ENCODE results near the gene MAMDC4.
"Not testable (repeated sequence)": the region's sequence is repeated elsewhere in the genome, so short reads cannot be mapped to it uniquely, and the experiment has no call there.

Gene MAMDC4

DNA sequence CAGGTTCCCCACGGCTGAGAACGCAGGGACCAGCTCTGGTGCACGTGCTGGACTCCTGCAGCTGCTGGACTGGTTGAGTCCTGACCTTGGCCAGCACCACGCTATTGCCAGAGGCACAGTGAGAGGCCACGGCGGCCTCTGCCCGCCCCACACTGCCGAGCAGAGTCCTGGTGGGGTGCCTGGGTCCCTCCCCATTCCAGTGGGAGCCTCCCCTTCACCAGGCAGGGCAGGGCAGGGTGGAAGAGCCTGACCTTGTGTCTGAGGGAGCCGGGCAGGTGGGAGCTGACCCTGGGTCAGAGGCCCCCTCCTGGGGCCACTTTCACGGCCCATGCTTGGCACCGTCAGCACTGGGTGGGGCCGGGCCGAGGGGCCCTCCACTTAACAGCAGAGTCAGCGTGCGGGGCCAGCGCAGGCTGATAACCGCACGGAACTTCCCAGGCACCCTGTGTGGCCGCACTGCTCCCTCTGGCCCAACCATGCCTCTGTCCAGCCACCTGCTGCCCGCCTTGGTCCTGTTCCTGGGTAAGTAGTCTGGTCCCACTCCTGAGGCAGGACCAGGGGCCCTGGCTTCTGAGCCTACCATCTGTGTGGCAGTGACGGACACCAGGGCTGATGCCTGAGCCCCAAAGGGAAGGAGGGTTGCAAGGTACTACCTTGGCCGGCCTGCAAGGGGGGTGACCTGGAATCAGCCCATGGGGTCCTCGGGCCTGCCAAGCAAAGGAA is at the start of gene MAMDC4:
MAMDC4 (plus strand) TSS at position 406 of the 723 bp plus-strand sequence; CDS start at position 477, 71 bp downstream.
- DNase-seq (ENCODE audit: low read depth, low spot score): no peak
- no peaks in the 10 kb centered on the region; the same call in 1 of the 2 replicates for H3K36me3 ChIP-seq (ENCODE audit: control insufficient read depth, insufficient read depth, low read length)

DNA sequence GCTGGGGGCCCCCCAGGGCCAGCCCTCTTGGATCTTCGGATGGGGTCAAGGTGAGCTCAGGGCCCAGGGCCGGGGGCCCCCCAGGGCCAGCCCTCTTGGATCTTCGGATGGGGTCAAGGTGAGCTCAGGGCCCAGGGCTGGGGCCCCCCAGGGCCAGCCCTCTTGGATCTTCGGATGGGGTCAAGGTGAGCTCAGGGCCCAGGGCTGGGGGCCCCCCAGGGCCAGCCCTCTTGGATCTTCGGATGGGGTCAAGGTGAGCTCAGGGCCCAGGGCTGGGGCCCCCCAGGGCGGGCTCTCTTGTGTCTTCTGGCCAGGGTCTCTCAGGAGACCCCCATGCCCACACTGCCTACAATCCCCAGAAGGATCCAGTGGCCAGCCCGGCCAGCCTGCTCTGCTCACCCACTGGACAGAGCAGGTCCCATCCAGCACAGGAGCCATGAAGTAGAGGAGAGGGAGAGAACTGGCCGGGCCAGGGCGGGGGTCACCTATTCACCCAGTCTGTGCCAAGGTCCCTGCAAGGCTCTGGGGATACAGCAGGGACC is 49.1 kb upstream of the MAMDC4 start:
- not testable (repeated sequence) for H3K9me3 ChIP-seq (ENCODE audit: control insufficient read depth, insufficient read depth, low read length); H3K27me3 ChIP-seq (ENCODE audit: control insufficient read depth, insufficient read depth, low read length); H3K4me3 ChIP-seq (ENCODE audit: low read length); H3K4me1 ChIP-seq (ENCODE audit: control insufficient read depth, insufficient read depth, low read length); H3K36me3 ChIP-seq (ENCODE audit: control insufficient read depth, insufficient read depth, low read length); H3K27ac ChIP-seq (ENCODE audit: low read length); DNase-seq (ENCODE audit: low read depth, low spot score)
- no CpG with 5 or more reads among the region's 9 CpGs for WGBS (ENCODE audit: insufficient coverage, insufficient read length)

More for the DNA sequence above, at the start of gene MAMDC4:
- no peak within 1 kb of the TSS for H3K27ac ChIP-seq (ENCODE audit: low read length)
- peaks cover 4% of the 10 kb centered on the region; the same call in 1 of the 2 replicates for H3K4me1 ChIP-seq (ENCODE audit: control insufficient read depth, insufficient read depth, low read length)
- no CpG with 5 or more reads among the region's 23 CpGs for WGBS (ENCODE audit: insufficient coverage, insufficient read length)
- no peaks in the 10 kb centered on the region for H3K9me3 ChIP-seq (ENCODE audit: control insufficient read depth, insufficient read depth, low read length)
- H3K4me3 ChIP-seq (ENCODE audit: low read length): no peak within 1 kb of the TSS
- H3K27me3 ChIP-seq (ENCODE audit: control insufficient read depth, insufficient read depth, low read length): no peaks in the 10 kb centered on the region

DNA sequence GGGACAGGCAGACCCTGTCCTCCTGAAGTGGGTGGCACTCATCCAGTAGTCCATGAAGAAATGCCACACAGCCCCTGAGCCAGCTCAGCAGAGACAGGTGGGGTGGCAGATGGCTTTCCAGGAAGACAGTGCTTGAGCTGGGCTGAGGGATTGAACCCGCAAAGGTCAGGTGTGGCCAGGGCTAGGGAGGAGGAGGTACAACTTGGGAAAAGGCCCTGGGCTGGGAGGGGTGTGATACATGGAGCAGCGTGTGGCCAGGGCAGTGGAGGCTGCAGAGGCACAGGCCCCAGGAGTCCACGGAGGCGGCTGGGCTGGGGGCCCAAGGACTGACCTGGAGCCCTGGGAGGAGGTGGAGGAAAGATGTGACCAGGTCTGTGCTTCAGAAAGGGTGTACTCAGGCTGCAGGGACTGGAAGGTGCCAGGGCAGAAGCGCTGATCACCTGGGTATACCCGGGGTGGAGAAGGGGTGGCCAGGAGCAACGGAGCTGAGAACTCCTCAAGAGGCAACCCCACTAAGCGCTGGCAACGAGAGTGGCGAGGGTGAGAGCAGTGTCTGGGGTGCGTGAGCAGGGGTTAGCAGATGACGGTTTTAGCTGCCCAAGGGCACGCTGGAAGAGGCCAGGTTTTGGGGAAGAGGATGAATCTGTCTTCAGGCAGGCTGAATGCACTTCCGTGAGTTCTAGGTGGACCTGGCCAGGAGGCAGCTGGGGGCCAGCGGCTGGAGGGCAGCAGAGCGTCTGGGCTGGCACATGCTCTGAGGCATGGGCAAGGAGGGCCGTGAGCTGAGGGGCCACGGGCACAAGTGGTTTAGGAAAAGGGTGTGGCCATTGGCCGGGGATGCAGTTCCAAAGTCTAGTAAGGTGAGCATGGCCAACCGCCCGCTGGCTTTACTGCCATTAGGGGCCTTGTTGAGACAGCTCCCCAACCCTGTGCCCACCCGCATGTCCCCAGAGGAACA is 48.3 kb upstream of the MAMDC4 start:
- WGBS (ENCODE audit: insufficient coverage, insufficient read length): no CpG with 5 or more reads among the region's 22 CpGs
- no peak overlapping the region for H3K27ac ChIP-seq (ENCODE audit: low read length)

DNA sequence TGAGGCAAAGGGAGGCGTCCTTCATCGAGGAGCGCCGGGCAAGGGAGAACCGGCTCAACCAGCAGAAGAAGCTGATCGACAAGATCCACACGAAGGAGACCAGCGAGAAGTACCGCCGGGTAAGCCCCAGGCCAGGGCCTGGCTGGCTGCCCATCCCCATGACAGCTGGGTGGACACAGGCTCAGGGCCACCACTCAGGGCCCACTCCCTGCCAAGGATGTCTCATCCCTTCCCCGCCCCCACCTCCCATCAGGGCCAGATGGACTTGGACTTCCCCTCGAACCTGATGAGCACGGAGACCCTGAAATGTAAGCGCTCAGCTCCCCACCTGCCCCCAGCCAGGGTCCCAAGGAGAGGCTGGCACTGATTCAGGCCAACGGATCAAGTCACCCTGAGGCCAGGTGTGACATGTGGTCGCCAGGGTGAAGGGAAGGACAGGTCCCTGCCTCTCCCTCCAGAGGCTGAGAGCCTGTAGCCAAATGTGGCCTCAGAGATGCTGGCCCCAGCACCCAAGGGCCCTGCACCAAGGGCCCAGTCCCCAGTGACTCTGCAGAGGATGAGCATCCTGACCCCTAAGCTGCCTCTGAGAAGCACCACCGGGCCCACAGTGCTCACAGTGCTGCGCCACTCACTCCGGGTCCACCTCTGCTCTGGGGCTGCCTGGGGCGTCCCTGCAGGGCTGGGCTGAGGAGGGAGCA is 47.5 kb upstream of the MAMDC4 start:
- H3K4me1 ChIP-seq (ENCODE audit: control insufficient read depth, insufficient read depth, low read length): peaks cover 5% of the 10 kb centered on the region; the same call in 1 of the 2 replicates
- H3K27ac ChIP-seq (ENCODE audit: low read length): no peak overlapping the region

More for the DNA sequence above, 48.3 kb upstream of the MAMDC4 start:
- Histone ChIP-seq H3K4me1 (ENCODE audit: control insufficient read depth, insufficient read depth, low read length) (peaks cover 5% of the 10 kb centered on the region; the same call in 1 of the 2 replicates), H3K36me3 (ENCODE audit: control insufficient read depth, insufficient read depth, low read length) (no peaks in the 10 kb centered on the region), H3K27me3 (ENCODE audit: control insufficient read depth, insufficient read depth, low read length) (no peaks in the 10 kb centered on the region), H3K9me3 (ENCODE audit: control insufficient read depth, insufficient read depth, low read length) (no peaks in the 10 kb centered on the region), H3K4me3 (ENCODE audit: low read length) (no peak overlapping the region)
- no peak for DNase-seq (ENCODE audit: low read depth, low spot score)

DNA sequence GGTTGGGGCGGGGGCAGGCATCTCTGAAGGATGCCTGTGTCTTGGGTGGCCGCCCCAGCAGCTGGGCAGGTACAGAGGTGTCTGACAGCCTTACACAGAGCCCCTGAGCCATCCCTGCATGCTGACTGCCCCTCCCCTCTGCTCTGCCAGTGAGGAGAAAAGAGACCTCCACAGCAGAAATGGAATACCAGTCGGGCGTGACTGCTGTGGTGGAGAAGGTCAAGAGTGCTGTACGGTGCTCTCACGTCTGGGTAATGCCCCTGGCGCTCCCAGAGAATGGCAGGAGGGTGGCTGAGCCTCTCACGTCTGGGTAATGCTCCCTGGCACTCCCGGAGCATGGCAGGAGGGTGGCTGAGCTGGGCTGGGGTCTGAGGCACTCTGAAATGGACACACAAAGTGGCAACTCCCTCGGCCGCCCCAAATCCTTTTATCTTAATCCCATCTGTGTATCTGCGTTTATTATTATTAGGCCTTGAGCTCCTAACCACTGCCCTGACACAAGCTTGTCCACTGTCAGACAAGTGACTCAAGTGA is 46.9 kb upstream of the MAMDC4 start:
- WGBS (ENCODE audit: insufficient coverage, insufficient read length): no CpG with 5 or more reads among the region's 12 CpGs
- no peak for DNase-seq (ENCODE audit: low read depth, low spot score)
- Histone ChIP-seq H3K27ac (ENCODE audit: low read length) (no peak overlapping the region), H3K4me1 (ENCODE audit: control insufficient read depth, insufficient read depth, low read length) (peaks cover 5% of the 10 kb centered on the region; the same call in 1 of the 2 replicates), H3K9me3 (ENCODE audit: control insufficient read depth, insufficient read depth, low read length) (no peaks in the 10 kb centered on the region), H3K36me3 (ENCODE audit: control insufficient read depth, insufficient read depth, low read length) (peaks cover 2% of the 10 kb centered on the region; the same call in 1 of the 2 replicates), H3K4me3 (ENCODE audit: low read length) (no peak overlapping the region), H3K27me3 (ENCODE audit: control insufficient read depth, insufficient read depth, low read length) (no peaks in the 10 kb centered on the region)

More for the DNA sequence above, 47.5 kb upstream of the MAMDC4 start:
- DNase-seq (ENCODE audit: low read depth, low spot score): no peak
- Histone ChIP-seq H3K27me3 (ENCODE audit: control insufficient read depth, insufficient read depth, low read length) (no peaks in the 10 kb centered on the region), H3K4me3 (ENCODE audit: low read length) (no peak overlapping the region), H3K9me3 (ENCODE audit: control insufficient read depth, insufficient read depth, low read length) (no peaks in the 10 kb centered on the region), H3K36me3 (ENCODE audit: control insufficient read depth, insufficient read depth, low read length) (peaks cover 1% of the 10 kb centered on the region; the same call in 1 of the 2 replicates)
- no CpG with 5 or more reads among the region's 20 CpGs for WGBS (ENCODE audit: insufficient coverage, insufficient read length)

DNA sequence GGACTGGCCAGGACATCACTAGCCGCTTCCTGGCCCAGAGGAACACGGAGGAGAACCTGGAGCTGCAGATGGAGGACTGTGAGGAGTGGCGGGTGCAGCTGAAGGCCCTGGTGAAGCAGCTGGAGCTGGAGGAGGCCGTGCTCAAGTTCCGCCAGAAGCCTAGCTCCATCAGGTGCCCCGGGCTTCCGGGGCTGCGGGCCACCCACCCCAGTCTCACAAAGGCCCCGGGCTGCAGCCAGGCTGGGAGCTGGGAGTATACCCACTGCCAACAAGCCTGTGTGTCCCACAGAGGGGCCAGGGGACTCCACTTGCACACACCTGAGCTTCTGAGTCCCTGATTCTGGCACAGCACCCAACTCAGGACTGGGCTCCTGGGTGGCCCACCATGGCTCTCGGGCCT is 46.1 kb upstream of the MAMDC4 start:
- no peak for DNase-seq (ENCODE audit: low read depth, low spot score)
- Histone ChIP-seq H3K4me1 (ENCODE audit: control insufficient read depth, insufficient read depth, low read length) (peaks cover 5% of the 10 kb centered on the region; the same call in 1 of the 2 replicates), H3K4me3 (ENCODE audit: low read length) (no peak overlapping the region), H3K27me3 (ENCODE audit: control insufficient read depth, insufficient read depth, low read length) (no peaks in the 10 kb centered on the region), H3K9me3 (ENCODE audit: control insufficient read depth, insufficient read depth, low read length) (no peaks in the 10 kb centered on the region), H3K27ac (ENCODE audit: low read length) (no peak overlapping the region), H3K36me3 (ENCODE audit: control insufficient read depth, insufficient read depth, low read length) (peaks cover 2% of the 10 kb centered on the region; the same call in 1 of the 2 replicates)
- WGBS (ENCODE audit: insufficient coverage, insufficient read length): no CpG with 5 or more reads among the region's 10 CpGs

DNA sequence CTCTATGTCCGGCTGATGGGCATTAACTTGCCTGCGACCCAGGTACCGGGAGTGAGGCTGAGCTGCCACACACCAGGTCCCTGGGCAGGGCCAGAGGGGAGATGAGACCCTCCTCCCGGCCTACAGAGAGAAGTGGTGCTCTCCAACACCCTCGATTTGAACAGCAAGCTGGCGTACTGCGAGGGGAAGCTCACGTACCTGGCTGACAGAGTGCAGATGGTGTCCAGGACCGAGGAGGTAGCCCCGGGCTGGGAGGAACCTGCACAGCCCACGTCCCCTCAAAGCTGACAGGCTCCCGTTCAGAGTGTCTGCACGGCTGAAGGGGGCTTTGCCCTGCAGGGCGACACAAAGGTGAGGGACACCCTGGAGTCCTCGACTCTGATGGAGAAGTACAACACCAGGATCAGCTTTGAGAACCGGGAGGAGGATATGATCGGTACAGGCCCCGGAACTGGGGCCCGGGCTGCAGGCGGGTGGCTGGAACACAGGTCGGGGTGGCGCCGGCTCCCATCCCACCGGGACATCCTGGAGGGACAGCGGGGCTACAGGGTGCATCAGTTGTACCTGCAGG is 45.4 kb upstream of the MAMDC4 start:
- Histone ChIP-seq H3K36me3 (ENCODE audit: control insufficient read depth, insufficient read depth, low read length) (peaks cover 2% of the 10 kb centered on the region; the same call in 1 of the 2 replicates), H3K27ac (ENCODE audit: low read length) (no peak overlapping the region), H3K9me3 (ENCODE audit: control insufficient read depth, insufficient read depth, low read length) (no peaks in the 10 kb centered on the region), H3K27me3 (ENCODE audit: control insufficient read depth, insufficient read depth, low read length) (no peaks in the 10 kb centered on the region), H3K4me3 (ENCODE audit: low read length) (no peak overlapping the region; the same call in 1 of the 2 replicates), H3K4me1 (ENCODE audit: control insufficient read depth, insufficient read depth, low read length) (peaks cover 5% of the 10 kb centered on the region; the same call in 1 of the 2 replicates)
- WGBS (ENCODE audit: insufficient coverage, insufficient read length): no CpG with 5 or more reads among the region's 25 CpGs
- DNase-seq (ENCODE audit: low read depth, low spot score): no peak

DNA sequence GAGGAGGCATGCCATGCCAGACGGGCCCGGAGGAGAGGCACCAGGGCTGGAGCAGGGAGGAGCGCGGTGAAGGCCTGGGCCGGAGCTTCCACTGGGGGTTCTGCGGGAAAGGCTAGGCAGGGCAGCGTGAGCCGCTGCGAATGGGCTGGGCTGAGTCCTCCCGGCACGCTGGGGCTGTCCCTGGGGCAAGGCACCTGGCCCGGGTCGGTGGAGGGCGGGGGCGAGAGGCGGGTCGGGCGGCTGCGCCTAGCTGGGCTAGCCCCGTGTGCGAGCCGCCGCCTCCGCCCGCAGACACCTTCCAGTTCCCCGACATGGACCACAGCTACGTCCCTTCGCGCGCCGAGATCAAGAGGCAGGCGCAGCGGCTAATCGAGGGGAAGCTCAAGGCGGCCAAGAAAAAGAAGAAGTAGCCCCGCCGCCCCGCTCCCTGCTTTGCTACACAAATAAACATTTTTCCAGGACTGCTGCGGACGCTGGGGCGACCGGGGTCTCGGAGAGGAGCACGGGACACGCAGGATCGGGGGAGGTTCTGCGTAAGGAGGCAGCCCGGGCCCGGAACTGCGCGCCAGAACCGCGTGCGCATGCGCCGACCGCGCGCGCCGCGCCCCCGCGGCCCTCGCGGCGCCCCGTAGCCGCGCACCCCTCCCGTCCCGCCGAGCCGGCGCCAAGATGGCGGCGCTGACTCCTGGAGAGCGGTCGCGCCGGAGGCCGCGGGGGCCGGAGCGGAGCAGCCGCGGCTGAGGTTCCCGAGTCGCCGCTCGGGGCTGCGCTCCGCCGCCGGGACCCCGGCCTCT is 44.7 kb upstream of the MAMDC4 start, which contains the start of gene RABL6:
RABL6 (plus strand) TSS at position 668 of the 794 bp plus-strand sequence. CDS start 249 bp downstream, outside the sequence.
- Histone ChIP-seq H3K27me3 (ENCODE audit: control insufficient read depth, insufficient read depth, low read length) (no peaks in the 10 kb centered on the region), H3K9me3 (ENCODE audit: control insufficient read depth, insufficient read depth, low read length) (no peaks in the 10 kb centered on the region), H3K4me1 (ENCODE audit: control insufficient read depth, insufficient read depth, low read length) (peaks cover 5% of the 10 kb centered on the region; the same call in 1 of the 2 replicates), H3K36me3 (ENCODE audit: control insufficient read depth, insufficient read depth, low read length) (peaks cover 2% of the 10 kb centered on the region; the same call in 1 of the 2 replicates), H3K27ac (ENCODE audit: low read length) (no peak within 1 kb of the TSS), H3K4me3 (ENCODE audit: low read length) (peak within 1 kb of the TSS; percentile 95)
- WGBS (ENCODE audit: insufficient coverage, insufficient read length): no CpG with 5 or more reads among the region's 96 CpGs
- no peak for DNase-seq (ENCODE audit: low read depth, low spot score)
